Motor neuron (in vitro differentiated cells): ENCODE data around the gene INAVA. TPM values are rescaled to one million over a fixed set of nuclear protein-coding genes. Genes with fewer than 3 reads are reported as not detected.
"Not testable (repeated sequence)": the region's sequence is repeated elsewhere in the genome, so short reads cannot be mapped to it uniquely, and the experiment has no call there.

ENCODE experiments used
- ATAC-seq, 8 experiments: fragments of 200-7000 bp; cut with Tn5 transposase; replicated peaks in 6 of 8; 2 replicates each; pipeline ENCODE4 v1.8.0; 2021; ENCODE audit warnings: mild to moderate bottlenecking in 8 of 8, moderate library complexity in 8 of 8
- H3K27ac ChIP-seq, 2 donors: fragments of 250-450 bp; sonication (Bioruptor Pico); 2 replicates each; pipeline ENCODE4 v1.9.0; 2021; ENCODE audit warnings: antibody characterized with exemption in 2 of 2, mild to moderate bottlenecking in 2 of 2, moderate library complexity in 1 of 2
- H3K4me1 ChIP-seq, 2 donors: fragments of 250-450 bp; sonication (Bioruptor Pico); replicated peaks in 1 of 2; 2 replicates each; pipeline ENCODE4 v1.6.1; 2021; ENCODE audit warnings: antibody characterized with exemption in 2 of 2, mild to moderate bottlenecking in 2 of 2, moderate library complexity in 1 of 2
- H3K4me3 ChIP-seq, 5 donors: fragments of 250-450 bp; sonication (Bioruptor Pico); 2 replicates each; pipeline ENCODE4 v1.9.0; 2021; ENCODE audit warnings: antibody characterized with exemption in 5 of 5, mild to moderate bottlenecking in 5 of 5, moderate library complexity in 4 of 5
- WGBS, 10 experiments: fragments of 450-650 bp; shearing (Covaris generic); methylation state at CpG; one replicate each; pipeline ENCODE4 v1.0.0; 2022; 5-methylcytosine and 5-hydroxymethylcytosine counted together
- in situ Hi-C, 9 experiments: fragments of 400-800 bp; cut with MboI; loops; one replicate each; pipeline ENCODE4 v1.15.0; 2021; ENCODE audit warnings: low sequenced_read_pairs in 9 of 9, low pct_unique_long_range_greater_than_20kb in 2 of 9; ENCODE audit not compliant: unreplicated experiment in 9 of 9
- total RNA-seq, 8 experiments: library from RNA; unstranded; fragments of 300-600 nt; gene quantifications; 2 replicates each; pipeline versions ENCODE4 v1.2.3 to v1.2.4, GENCODE V29; 2022

The INAVA gene
- total RNA-seq, 8 experiments from 2014 or later = 0.22 to 19.9 (median 2.1) TPM

DNA sequence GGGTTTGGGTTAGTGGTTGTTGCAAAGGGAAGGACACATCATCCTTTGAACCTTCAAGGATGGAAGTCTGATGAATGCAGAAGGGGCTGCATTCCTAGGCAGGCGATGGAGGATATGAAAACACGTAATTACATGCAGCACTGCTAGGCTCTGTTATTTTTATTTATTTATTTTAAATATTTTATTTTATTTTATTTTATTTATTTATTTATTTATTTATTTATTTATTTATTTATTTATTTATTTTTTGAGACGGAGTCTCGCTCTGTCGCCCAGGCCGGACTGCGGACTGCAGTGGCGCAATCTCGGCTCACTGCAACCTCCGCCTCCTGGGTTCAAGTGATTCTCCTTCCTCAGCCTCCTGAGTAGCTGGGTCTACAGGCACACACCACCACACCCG, 69.2 kb downstream of the INAVA start:
- 77 to 93% (median 89%) methylated on average over 3 to 11 of the region's 11 CpGs; no CpG with 5 or more reads in 2 of the 10 experiments for WGBS, 10 experiments
- H3K4me3 ChIP-seq, H3K27ac ChIP-seq, ATAC-seq: not testable (repeated sequence)
- in situ Hi-C loops = loop anchor here in 3 of 9 experiments (10.0 to 25.0 kb wide), 3 partner anchors 148 to 248 kb away; partner anchors contain the start of gene CACNA1S (in 2 of the 3)
- H3K4me1 ChIP-seq = peaks cover 13 to 18% of the 10 kb centered on the region in 2 donors

Other genes with a start within 250 kb of the INAVA start
- 10 to 100 TPM; 14.7 to 31.3 (median 22.1) TPM for gene DDX59, start 225.0 kb upstream of the INAVA start, total RNA-seq
- 10 to 100 TPM; 17.2 to 70.2 (median 59.7) TPM for gene CAMSAP2, start 156.0 kb upstream of the INAVA start, total RNA-seq
- under 1 TPM in 3 of 8 experiments, not detected in 5; 0.11 to 0.62 (median 0.17) TPM for gene GPR25, start 21.9 kb upstream of the INAVA start, total RNA-seq
- 10 to 100 TPM in 5 of 8 experiments, under 1 TPM in 3; 0.09 to 84.7 (median 45.0) TPM for gene KIF21B, start 128.8 kb downstream of the INAVA start, total RNA-seq
- gene CACNA1S, start 217.5 kb downstream of the INAVA start, total RNA-seq = under 1 TPM in 4 of 8 experiments, not detected in 4; under 0.01 to 0.09 (median 0.04) TPM
- 1 to 10 TPM in 4 of 8 experiments, under 1 TPM in 4; 0.31 to 5.2 (median 1.2) TPM for gene ASCL5, start 232.3 kb downstream of the INAVA start, total RNA-seq